RWPE1 (cell line): Measurements from ENCODE around the gene CSNK1G2.

Source experiments
- CTCF ChIA-PET: fragments of 350-600 bp; sonication (Branson Sonifier 250); formaldehyde crosslinking; extraction: SDS; loops from one replicate; lab custom pipeline; 2021; lab: Yijun Ruan, JAX
- POLR2A ChIA-PET: fragments of 400-600 bp; formaldehyde crosslinking; extraction: SDS; loops from one replicate; lab custom pipeline; 2020; ENCODE audit warnings: antibody characterized with exemption; ENCODE audit not compliant: low non-redundant PET; lab: Yijun Ruan, JAX
- DNase-seq: peaks from one replicate; pipeline ENCODE4 v3.0.0; 2012; ENCODE audit warnings: low spot score
- H3K27ac ChIP-seq: fragments of 450-650 bp; 2 replicates; pipeline ENCODE4 v1.5.1; 2017
- TF ChIP-seq, protein P1 (sequence below): fragments of 450-650 bp; conservative IDR thresholded peaks from 2 replicates; pipeline ENCODE4 v1.5.1; 2017; ENCODE audit warnings: low read depth, mild to moderate bottlenecking

CSNK1G2 gene

DNA sequence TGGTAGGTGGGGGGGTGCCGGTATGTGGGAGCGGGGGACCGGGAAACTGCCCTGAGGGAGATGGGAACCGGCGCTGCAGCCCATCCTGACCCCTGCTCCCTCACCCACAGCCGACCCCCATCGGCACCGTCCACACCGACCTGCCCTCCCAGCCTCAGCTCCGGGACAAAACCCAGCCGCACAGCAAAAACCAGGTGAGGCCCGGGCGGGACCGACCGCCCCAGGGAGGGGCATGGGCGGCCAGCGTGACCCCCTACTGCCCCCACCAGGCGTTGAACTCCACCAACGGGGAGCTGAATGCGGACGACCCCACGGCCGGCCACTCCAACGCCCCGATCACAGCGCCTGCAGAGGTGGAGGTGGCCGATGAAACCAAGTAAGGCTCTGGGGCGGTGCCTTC lies 38.7 kb downstream of the CSNK1G2 start:
- DNase-seq: no peak
- TF ChIP-seq, protein P1, sequence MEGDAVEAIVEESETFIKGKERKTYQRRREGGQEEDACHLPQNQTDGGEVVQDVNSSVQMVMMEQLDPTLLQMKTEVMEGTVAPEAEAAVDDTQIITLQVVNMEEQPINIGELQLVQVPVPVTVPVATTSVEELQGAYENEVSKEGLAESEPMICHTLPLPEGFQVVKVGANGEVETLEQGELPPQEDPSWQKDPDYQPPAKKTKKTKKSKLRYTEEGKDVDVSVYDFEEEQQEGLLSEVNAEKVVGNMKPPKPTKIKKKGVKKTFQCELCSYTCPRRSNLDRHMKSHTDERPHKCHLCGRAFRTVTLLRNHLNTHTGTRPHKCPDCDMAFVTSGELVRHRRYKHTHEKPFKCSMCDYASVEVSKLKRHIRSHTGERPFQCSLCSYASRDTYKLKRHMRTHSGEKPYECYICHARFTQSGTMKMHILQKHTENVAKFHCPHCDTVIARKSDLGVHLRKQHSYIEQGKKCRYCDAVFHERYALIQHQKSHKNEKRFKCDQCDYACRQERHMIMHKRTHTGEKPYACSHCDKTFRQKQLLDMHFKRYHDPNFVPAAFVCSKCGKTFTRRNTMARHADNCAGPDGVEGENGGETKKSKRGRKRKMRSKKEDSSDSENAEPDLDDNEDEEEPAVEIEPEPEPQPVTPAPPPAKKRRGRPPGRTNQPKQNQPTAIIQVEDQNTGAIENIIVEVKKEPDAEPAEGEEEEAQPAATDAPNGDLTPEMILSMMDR: no peak
- ChIA-PET CTCF (no interaction called here), POLR2A (no interaction called here)
- H3K27ac ChIP-seq: no peak overlapping the region

DNA sequence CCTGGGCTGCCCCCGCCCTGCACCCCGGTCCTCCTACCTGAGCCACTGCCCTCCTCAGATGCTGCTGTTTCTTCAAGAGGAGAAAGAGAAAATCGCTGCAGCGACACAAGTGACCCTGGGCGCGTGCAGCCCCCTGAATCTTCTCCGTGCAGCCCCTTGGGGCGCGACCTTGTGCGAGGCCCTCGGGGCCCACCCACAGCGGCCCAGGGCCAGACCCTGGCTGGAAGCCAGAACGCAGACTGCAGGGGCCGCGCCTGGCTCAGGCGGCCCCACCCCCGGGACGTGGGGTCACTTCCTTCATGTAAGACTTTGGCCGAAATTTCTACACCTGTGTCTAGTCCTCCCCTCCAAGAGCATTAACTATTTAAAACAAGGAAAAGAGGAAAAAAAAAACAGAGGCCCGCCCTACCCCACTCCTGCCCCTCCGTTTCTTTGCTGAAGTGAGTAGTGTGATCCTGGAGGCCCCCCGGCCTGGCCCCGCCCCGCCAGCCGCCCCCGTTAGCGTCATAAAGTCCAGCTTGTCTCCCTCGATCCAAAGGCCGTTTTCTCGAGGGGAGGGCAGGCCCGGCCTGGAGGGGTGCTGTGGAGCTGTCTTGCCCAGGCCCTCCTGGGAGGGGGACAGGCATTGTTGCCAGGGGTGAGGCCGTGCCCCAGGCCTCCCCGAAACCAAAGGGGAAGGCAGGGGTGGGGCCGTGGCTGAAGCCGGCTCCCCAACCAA lies 39.3 kb downstream of the CSNK1G2 start:
- DNase-seq: no peak
- ChIA-PET POLR2A (interaction anchor here (0.6 kb wide), 1 partner anchor 73 kb away, joined by 3 read pairs; no protein-coding TSS in a partner anchor), CTCF (no interaction called here)
- peak overlapping the region; percentile 34 for H3K27ac ChIP-seq
- TF ChIP-seq, protein P1: no peak

DNA sequence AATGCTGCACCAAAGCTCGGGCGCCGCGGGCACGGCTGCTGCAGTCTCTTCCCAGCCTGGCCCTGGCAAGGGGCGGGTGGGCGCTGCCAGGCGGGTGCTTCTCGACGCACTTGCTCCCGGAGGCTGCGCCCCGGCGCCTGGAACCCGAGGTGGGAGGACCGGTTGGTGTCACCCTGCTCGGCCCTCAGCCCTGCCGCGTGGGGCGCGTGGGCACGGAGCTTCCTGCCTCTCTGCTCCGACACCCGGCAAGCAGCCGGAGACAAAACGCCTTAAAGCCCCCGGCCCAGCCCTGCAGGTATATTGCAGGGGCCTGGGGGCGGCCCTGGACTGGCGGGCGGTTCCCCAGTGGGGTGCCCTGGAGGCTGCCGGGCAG lies 39.8 kb downstream of the CSNK1G2 start:
- no peak for DNase-seq
- TF ChIP-seq, protein P1: no peak
- ChIA-PET POLR2A (no interaction called here), CTCF (no interaction called here)
- H3K27ac ChIP-seq: peak overlapping the region; percentile 34

DNA sequence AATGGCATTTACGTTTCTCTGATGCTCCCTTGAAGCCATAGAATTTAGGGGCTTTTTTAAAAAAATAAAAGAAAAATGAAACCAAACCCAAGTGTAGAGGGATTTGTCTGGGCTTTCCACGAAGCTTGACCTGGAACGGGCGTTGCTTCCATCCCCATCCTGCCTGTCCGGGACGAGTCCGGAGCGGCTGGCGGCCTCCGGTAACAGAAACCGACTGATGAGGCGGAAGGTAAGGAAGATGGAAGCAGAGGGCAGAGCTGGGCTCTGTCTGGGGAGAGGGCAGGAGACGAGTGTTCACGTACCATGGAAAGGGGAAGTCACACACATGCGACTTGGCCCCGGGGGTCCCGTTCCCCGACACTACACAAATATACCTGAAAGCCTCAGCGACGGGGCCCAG lies 40.3 kb downstream of the CSNK1G2 start:
- ChIA-PET POLR2A (no interaction called here), CTCF (interaction anchor here (0.6 kb wide), 1 partner anchor 124 kb away, joined by 3 read pairs; no protein-coding TSS in a partner anchor)
- TF ChIP-seq, protein P1: no peak

DNA sequence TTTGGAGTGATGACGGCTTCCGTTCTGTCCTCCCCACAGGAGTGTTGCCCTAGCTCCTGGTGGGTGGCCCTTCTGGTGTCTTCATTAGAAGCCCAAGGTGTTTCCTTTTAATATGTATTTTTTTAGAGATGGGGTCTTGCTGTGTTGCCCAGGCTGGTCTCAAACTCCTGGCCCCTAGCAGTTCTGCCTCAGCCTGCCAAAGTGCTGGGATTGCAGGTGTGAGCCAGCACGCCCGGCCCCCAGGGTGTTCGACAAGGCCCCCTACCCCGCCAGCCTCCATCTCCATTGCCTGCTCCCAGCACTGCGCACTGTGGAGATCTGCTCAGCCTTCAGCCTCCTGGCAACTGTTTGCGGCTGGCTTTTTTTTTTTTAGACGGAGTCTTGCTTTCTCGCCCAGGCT lies 43.4 kb downstream of the CSNK1G2 start:
- TF ChIP-seq, protein P1: no peak
- ChIA-PET CTCF (no interaction called here), POLR2A (interaction anchor here (0.6 kb wide), 1 partner anchor 25 kb away, joined by 4 read pairs; no protein-coding TSS in a partner anchor)
- peak overlapping the region; percentile 28 for H3K27ac ChIP-seq
- no peak for DNase-seq

More for the DNA sequence above, 40.3 kb downstream of the CSNK1G2 start:
- no peak for DNase-seq
- peak overlapping the region; percentile 34 for H3K27ac ChIP-seq

DNA sequence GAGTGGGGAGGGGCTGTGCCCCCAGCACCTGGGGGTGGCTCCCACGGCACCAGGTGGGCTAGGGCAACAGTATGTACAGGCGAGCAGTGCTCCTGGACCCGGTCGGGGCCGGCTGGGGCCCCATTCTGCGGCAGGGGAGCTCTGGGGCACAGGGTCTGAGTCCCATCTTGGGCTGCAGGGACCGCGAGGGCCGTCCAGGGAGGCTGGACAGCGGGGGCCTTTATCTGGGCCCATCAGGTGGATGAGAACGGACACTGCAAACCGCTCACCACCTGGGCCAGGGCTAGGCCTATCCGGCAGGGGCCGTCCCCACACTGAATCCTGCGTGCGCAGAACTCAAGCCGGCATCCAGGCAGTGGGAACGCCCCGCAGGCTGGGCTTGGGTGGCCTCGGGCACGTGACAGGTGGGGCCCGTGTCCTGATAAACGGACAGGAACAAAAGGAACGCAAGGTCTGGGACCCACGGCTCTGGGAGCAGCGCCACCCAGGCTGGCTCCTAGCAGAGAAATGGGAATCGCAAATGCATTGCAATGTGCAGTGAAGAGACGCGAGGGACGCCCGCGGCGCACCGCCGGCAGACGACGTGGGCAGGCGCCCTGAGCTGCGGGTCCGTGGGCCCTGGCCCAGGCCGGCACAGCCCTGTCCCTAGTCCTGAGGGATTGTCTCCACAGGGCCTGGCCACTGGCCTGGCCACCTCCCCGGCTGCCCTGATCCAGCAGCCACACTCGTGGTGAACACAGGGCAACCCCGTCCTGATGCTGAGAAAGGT lies 44.8 kb downstream of the CSNK1G2 start:
- H3K27ac ChIP-seq: peak overlapping the region; percentile 21
- TF ChIP-seq, protein P1: no peak
- CTCF ChIA-PET: no interaction called here
- POLR2A ChIA-PET: no interaction called here
- DNase-seq: no peak
